ENCODE data around the gene ERG.

ERG gene

DNA sequence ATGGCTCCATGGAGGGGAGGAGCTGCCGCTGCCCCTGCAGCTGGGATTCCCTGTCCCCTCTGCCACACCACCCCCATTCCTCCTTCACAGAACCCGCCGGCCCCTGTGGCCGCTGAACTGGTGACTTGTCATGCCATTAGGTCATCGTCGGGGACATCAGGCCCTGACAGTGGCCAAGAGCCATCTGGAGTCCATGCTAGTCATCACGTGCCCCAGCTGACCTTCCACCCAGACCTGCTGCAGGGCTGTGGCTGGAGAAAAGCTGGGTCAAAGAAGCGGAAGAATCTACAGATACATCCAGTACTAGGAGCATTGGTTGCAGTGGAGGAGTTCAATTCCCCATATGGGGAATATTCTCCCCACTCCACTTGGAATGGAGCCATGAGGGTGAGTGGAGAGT, 163.4 kb downstream of the ERG start:
- TF ChIP-seq GATA1 (IDR thresholded peaks at IDR 0.05; ENCODE audit: low read depth, low read length) = no peak
- TF ChIP-seq POLR2A (IDR thresholded peaks at IDR 0.05; ENCODE audit: low read length) = no peak
- DNase-seq = no peak

DNA sequence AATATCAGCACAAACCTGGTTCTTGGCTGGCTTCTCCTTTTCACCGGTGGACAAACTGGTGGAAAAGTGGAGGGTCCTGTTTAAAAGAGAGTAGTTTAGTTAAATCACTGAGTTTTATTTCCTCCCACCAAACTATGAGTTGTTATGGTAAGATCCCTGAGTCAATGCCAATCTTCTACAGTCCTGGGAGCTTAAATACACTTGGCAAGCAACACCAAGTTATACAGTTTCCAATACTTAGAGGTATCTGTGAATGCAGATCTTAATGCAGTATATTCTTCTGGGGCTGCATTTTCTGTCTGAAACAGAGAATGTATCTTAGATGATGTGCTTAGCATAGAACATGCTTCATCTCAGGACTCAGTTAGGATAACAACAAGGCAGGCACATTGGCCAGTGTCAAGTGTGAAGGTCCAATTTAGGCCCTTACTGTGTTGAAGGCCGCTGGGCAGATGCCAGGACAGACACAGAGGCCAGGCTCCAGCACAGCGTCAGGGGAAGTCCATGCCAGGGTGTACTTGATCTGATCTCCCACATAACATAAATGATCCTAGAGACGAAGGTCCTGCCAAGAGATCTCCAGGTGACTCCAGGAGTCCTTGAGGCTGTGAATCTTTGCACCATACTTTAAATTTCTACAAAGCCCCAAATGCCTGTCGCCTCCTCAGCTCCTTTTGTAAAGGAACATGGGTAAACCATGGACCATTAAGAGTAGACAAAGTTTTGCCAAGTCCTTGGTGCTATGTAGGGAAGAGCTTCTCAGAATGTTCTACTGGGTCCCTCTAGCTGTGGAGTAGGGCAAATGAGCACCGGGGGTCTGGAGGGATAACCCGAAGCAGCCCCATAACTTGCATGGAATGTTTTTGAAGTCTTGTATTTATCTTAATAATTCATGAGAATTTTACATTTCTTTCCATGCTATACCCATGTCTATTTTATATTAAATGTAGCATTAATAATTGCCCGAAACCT, 164.7 kb downstream of the ERG start:
- TF ChIP-seq POLR2A (IDR thresholded peaks at IDR 0.05; ENCODE audit: low read length) = no peak
- TF ChIP-seq GATA1 (IDR thresholded peaks at IDR 0.05; ENCODE audit: low read depth, low read length) = no peak
- no peak for DNase-seq

DNA sequence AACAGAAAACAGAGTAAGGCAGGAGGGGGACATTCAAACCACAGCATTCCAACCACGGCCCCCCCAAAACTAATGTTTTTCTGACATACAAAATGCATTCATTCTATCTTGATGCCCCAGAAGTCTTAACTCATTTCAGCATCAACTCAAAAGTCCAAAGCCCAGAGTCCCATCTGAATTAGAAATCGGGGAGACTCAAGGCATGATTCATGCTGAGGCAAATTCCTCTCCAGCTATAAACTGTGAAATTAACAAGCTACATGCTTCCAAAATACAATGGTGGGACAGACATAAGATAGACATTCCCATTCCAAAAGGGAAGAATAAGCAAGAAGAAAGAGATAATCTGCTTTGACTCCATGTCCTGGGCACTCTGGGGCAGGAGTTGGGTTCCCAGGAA, 167.6 kb downstream of the ERG start:
- no peak for TF ChIP-seq POLR2A (IDR thresholded peaks at IDR 0.05; ENCODE audit: low read length)
- TF ChIP-seq GATA1 (IDR thresholded peaks at IDR 0.05; ENCODE audit: low read depth, low read length) = no peak
- no peak for DNase-seq
